ENCODE results near the gene UNC50. TPM values are rescaled to one million over a fixed set of nuclear protein-coding genes. Genes with fewer than 3 reads are reported as not detected.

The UNC50 gene
- total and polyA plus RNA-seq, 7 donors = 12.5 to 61.0 (median 39.4) TPM

DNA sequence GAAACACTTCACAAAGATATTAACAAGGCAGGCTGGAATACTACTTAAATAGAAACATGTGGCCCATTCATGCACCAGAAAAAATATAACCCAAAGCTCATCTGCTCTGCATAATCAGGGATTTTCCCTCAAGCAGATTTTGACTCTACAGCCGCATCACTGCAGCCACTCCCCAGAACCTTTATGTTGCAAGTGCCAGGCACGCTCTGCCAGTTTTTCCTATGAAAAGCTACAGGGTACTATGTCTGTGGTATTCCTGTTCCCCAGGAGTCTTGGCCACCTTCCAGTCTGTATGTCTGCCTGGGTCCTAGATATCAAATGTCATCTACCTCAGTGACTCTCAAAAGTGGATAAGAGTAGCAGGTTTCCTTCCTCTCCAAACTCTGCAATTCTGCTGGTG lies 3.8 kb upstream of the UNC50 start:
- no peaks in the 10 kb centered on the region for H3K9me3 ChIP-seq
- peaks cover 0 to 47% (median 10%) of the 10 kb centered on the region in 4 donors for H3K36me3 ChIP-seq
- TF ChIP-seq POLR2AphosphoS5 (IDR thresholded peaks at IDR 0.05) = no peak
- no peak for TF ChIP-seq POLR2A (IDR thresholded peaks at IDR 0.05)
- no peak for TF ChIP-seq EP300 (IDR thresholded peaks at IDR 0.05)
- TF ChIP-seq CTCF (IDR thresholded peaks at IDR 0.05) = no peak
- H3K4me3 ChIP-seq = no peak overlapping the region
- H3K4me1 ChIP-seq = peaks cover 0 to 35% (median 25%) of the 10 kb centered on the region in 4 donors
- H3K27me3 ChIP-seq = no peaks in the 10 kb centered on the region
- WGBS, 2 donors = 64 to 71% methylated on average over 2 of the region's 2 CpGs
- H3K27ac ChIP-seq = no peak overlapping the region
- DNase-seq = no peak
- intact Hi-C loops (cut with DNase I) = loop anchor here (10.0 kb wide), 3 partner anchors 160 to 940 kb away; partner anchors contain the start of genes ACTR1B, C2orf92, INPP4A and TMEM131

- TF ChIP-seq EP300 (IDR thresholded peaks at IDR 0.05) (no peak), POLR2AphosphoS5 (IDR thresholded peaks at IDR 0.05) (no peak), POLR2A (IDR thresholded peaks at IDR 0.05) (no peak), CTCF (IDR thresholded peaks at IDR 0.05) (no peak)
- Histone ChIP-seq H3K4me1 (peaks cover 0 to 40% (median 30%) of the 10 kb centered on the region in 4 donors), H3K4me3 (no peak overlapping the region), H3K27ac (no peak overlapping the region), H3K9me3 (no peaks in the 10 kb centered on the region), H3K27me3 (no peaks in the 10 kb centered on the region), H3K36me3 (peaks cover 0 to 43% (median 5%) of the 10 kb centered on the region in 4 donors)
- WGBS, 2 donors = 81 to 86% methylated on average over 3 of the region's 3 CpGs
- DNase-seq = no peak
- intact Hi-C loops (cut with DNase I) = loop anchor here (10.0 kb wide), 3 partner anchors 160 to 940 kb away; partner anchors contain the start of genes ACTR1B, C2orf92, INPP4A and TMEM131
These were observed 3.3 kb upstream of the UNC50 start for GRCh38 chr2:98605076-98605475.

DNA sequence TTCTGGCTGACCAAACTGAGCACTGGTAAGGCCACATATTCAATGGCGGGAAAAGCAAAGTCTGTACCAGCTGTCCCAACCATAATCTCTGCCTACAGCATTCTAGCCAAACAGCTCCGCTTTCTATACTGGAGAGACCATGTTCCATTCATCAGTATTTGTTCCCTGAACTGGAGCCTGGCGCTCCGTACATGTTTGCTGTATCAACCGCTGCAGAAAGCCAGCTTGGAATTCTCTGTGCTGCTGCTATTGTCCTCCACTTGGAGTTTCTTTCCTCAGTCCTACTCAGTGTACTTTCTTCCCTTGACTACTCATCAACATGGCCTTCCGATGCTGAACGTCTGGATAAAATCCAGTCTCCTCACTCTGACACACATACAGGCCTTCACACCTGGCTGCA lies 2.0 kb upstream of the UNC50 start:
- intact Hi-C loops (cut with DNase I) = loop anchor here (10.0 kb wide), 3 partner anchors 162 to 942 kb away; partner anchors contain the start of genes ACTR1B, C2orf92, INPP4A and TMEM131
- H3K4me1 ChIP-seq = peaks cover 0 to 54% (median 44%) of the 10 kb centered on the region in 4 donors

GRCh38 chr2:98607104-98607503 lies 1.3 kb upstream of the UNC50 start:
- Histone ChIP-seq H3K4me1 (peaks cover 0 to 60% (median 48%) of the 10 kb centered on the region in 4 donors), H3K9me3 (no peaks in the 10 kb centered on the region), H3K4me3 (peak overlapping the region in 3 of 4 donors; percentile 56 to 95 (median 91)), H3K27me3 (no peaks in the 10 kb centered on the region), H3K36me3 (peaks cover 0 to 43% (median 19%) of the 10 kb centered on the region in 4 donors), H3K27ac (peak overlapping the region in 2 of 4 donors; percentile 94 to 97)
- no peak for DNase-seq
- TF ChIP-seq EP300 (IDR thresholded peaks at IDR 0.05) (no peak), POLR2A (IDR thresholded peaks at IDR 0.05) (no peak), CTCF (IDR thresholded peaks at IDR 0.05) (no peak), POLR2AphosphoS5 (IDR thresholded peaks at IDR 0.05) (no peak)
- intact Hi-C loops (cut with DNase I) = loop anchor here (1.0 to 10.0 kb wide), 4 partner anchors 162 to 942 kb away; partner anchors contain the start of genes ACTR1B, C2orf92, INPP4A and TMEM131
- WGBS, 2 donors = 31 to 45% methylated on average over 6 of the region's 6 CpGs

More for the DNA sequence above, 2.0 kb upstream of the UNC50 start:
- Histone ChIP-seq H3K36me3 (peaks cover 0 to 43% (median 13%) of the 10 kb centered on the region in 4 donors), H3K9me3 (no peaks in the 10 kb centered on the region), H3K27me3 (no peaks in the 10 kb centered on the region), H3K4me3 (no peak overlapping the region), H3K27ac (no peak overlapping the region)
- no peak for DNase-seq
- TF ChIP-seq EP300 (IDR thresholded peaks at IDR 0.05) = no peak
- TF ChIP-seq CTCF (IDR thresholded peaks at IDR 0.05) = no peak
- WGBS, 2 donors = 90 to 92% methylated on average over 7 of the region's 7 CpGs

Measured in sigmoid colon (tissue), 7 donors.